Erythroblast (primary cell): ENCODE measurements around the gene ZFHX3.

Experiments used
- GATA1 ChIP-seq: IDR thresholded peaks from 2 replicates; pipeline ENCODE4 v1.6.1; 2011; ENCODE audit warnings: low read depth, mild to moderate bottlenecking, control low read depth, low read length, moderate library complexity
- POLR2A ChIP-seq: IDR thresholded peaks from 2 replicates; pipeline ENCODE4 v1.6.1; 2011; ENCODE audit warnings: mild to moderate bottlenecking, low read length

GRCh38 chr16:72887537-72887936, 160.4 kb downstream of the ZFHX3 start:
- TF ChIP-seq POLR2A (no peak), GATA1 (no peak)
